ENCODE measurements around the gene ABCA13.

ABCA13 gene

DNA sequence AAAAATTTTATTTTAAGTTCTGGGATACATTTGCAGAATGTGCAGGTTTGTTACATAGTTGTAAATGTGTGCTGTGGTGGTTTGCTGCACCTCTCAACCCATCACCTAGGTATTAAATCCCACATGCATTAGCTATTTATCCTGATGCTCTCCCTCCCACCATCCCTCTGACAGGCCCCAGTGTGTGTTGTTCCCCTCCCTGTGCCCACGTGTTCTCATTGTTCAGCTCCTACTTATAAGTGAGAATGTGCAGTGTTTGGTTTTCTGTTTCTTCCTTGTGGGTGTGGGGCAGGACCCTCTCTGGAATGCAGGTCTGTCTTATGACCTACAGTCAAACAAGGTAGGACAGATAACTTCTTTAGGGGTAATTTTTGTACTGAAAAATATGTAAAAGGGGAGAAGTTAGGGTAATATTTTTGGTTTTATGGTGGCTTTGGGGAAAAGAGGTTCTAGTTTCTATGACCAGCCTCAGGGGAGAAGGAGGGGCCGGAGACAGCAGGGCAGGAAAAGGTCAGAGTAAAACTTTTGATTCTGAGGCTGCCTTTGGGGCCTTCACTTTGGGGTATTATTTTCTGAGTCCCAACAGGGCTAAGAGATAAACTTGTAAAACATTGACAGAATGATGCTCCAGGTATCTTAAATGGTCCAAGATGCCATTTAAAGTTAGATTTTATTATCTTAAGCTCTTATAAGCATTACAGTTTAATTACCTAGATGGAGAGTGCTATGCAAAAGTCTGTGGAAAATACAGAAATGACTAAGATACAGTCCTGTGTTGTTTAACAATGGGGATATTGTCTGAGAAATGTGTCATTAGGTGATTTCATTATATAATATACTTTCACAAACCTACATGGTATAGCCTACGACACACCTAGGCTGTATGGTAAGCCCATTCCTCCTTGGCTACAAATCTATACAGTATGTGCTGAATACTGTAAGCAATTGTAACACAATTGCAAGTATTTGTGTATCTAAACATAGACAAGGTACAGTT, 354.8 kb downstream of the ABCA13 start:
- no peak for DNase-seq (ENCODE audit: low read depth)
- TF ChIP-seq, protein P1, sequence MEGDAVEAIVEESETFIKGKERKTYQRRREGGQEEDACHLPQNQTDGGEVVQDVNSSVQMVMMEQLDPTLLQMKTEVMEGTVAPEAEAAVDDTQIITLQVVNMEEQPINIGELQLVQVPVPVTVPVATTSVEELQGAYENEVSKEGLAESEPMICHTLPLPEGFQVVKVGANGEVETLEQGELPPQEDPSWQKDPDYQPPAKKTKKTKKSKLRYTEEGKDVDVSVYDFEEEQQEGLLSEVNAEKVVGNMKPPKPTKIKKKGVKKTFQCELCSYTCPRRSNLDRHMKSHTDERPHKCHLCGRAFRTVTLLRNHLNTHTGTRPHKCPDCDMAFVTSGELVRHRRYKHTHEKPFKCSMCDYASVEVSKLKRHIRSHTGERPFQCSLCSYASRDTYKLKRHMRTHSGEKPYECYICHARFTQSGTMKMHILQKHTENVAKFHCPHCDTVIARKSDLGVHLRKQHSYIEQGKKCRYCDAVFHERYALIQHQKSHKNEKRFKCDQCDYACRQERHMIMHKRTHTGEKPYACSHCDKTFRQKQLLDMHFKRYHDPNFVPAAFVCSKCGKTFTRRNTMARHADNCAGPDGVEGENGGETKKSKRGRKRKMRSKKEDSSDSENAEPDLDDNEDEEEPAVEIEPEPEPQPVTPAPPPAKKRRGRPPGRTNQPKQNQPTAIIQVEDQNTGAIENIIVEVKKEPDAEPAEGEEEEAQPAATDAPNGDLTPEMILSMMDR (IDR thresholded peaks at IDR 0.05; ENCODE audit: control insufficient read depth, extremely low read depth, insufficient read depth), result no peak
- H3K4me3 ChIP-seq (ENCODE audit: low read depth, low read length), result no peak overlapping the region

DNA sequence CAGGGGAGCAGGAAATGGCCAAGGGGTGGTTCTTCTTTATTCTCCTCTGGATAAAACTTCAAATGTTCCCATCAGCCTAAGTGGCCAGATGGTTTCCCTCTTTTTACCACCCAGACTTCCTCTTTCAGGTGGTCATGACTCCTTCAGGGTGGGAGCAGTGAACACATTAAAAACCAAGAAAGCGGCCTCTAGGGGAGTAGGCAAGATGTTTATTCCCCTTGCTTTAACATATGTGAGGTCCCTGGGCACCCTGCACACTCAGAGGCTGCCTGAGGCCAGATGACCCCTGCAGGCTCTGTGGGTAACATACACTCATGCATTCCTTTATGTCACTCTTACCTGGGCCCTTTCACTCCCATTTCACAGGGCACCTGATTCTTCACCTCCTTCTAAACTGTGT, 357.4 kb downstream of the ABCA13 start:
- TF ChIP-seq, protein P1 (IDR thresholded peaks at IDR 0.05; ENCODE audit: control insufficient read depth, extremely low read depth, insufficient read depth), result no peak
- no peak overlapping the region for H3K4me3 ChIP-seq (ENCODE audit: low read depth, low read length)
- no peak for DNase-seq (ENCODE audit: low read depth)

- TF ChIP-seq, protein P1 (IDR thresholded peaks at IDR 0.05; ENCODE audit: control insufficient read depth, extremely low read depth, insufficient read depth), result no peak
- DNase-seq (ENCODE audit: low read depth), result no peak
- H3K4me3 ChIP-seq (ENCODE audit: low read depth, low read length), result no peak overlapping the region
Measured at GRCh38 chr7:48537561-48537960, 366.3 kb downstream of the ABCA13 start.

DNA sequence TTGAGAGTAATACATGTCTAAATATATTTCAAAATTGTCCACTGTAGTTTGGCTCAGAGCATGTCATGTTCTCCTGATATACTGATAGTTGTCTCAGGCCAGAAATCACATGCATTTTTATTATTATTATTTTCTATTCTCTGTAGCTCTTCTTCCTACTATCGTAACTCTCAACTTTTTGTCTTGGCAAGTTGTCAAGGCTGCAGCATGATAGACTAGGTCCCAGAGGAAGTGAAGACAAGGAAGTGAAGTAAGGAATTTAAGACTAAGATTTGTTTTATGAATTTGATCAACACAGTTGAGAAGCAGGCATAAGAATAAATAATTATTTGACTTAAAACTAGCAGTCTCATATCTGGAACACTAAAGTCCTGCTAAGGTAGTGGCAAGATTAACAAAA, 369.5 kb downstream of the ABCA13 start:
- H3K4me3 ChIP-seq (ENCODE audit: low read depth, low read length), result no peak overlapping the region
- no peak for DNase-seq (ENCODE audit: low read depth)
- TF ChIP-seq, protein P1 (IDR thresholded peaks at IDR 0.05; ENCODE audit: control insufficient read depth, extremely low read depth, insufficient read depth), result no peak

- TF ChIP-seq, protein P1 (IDR thresholded peaks at IDR 0.05; ENCODE audit: control insufficient read depth, extremely low read depth, insufficient read depth), result no peak
- H3K4me3 ChIP-seq (ENCODE audit: low read depth, low read length), result no peak overlapping the region
- no peak for DNase-seq (ENCODE audit: low read depth)
Measured at GRCh38 chr7:48548667-48549066, 377.4 kb downstream of the ABCA13 start.

DNA sequence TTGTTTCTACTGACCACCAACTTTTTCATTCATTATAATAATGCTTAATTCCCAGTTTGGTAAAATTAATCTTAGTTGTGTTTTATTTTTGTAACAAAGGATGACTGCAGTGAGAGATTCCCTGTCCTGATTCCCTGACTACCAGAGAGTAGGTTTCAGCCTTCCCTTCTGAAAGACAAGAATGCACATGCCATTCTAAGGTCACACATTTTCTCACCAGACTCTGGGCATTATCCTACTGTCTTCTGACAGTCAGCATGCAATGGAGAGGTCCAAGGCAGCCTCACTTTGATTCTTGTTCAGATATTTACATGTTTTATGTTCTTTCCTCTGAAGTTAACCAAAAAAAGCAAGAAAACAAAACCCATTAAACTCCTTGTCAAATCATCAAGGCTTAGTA, 380.4 kb downstream of the ABCA13 start:
- no peak overlapping the region for H3K4me3 ChIP-seq (ENCODE audit: low read depth, low read length)
- TF ChIP-seq, protein P1 (IDR thresholded peaks at IDR 0.05; ENCODE audit: control insufficient read depth, extremely low read depth, insufficient read depth), result no peak

More for the DNA sequence above, 380.4 kb downstream of the ABCA13 start:
- no peak for DNase-seq (ENCODE audit: low read depth)

Measured in LNCaP clone FGC (cell line).